Naive B cell (primary cell): ENCODE data around the gene EHMT2. TPM values are rescaled to one million over a fixed set of nuclear protein-coding genes. Genes with fewer than 3 reads are reported as not detected.

ENCODE experiments used
- ATAC-seq, 2 donors: fragments of 150-1000 bp; cut with Tn5 transposase; 2 replicates each; pipeline ENCODE4 v1.10.0; 2021; ENCODE audit warnings: low read depth in 2 of 2, mild to moderate bottlenecking in 2 of 2, moderate library complexity in 2 of 2
- DNase-seq: peaks from one replicate; pipeline ENCODE4 v3.0.0; 2022
- H3K27ac Mint-ChIP-seq, 6 donors: one replicate each; pipeline ENCODE4 v1.8.0; 2020 to 2022; ENCODE audit warnings: mild to moderate bottlenecking in 6 of 6, mixed read lengths in 6 of 6, moderate library complexity in 5 of 6, inconsistent platforms in 2 of 6
- H3K27me3 Mint-ChIP-seq, 3 donors: one replicate each; pipeline ENCODE4 v1.8.0; 2021 to 2022; ENCODE audit warnings: mixed read lengths in 3 of 3, mild to moderate bottlenecking in 1 of 3
- H3K36me3 Mint-ChIP-seq, 2 donors: one replicate each; pipeline ENCODE4 v1.8.0; 2020 to 2022; ENCODE audit warnings: mixed read lengths in 2 of 2, inconsistent platforms in 1 of 2, mild to moderate bottlenecking in 1 of 2
- H3K4me1 Mint-ChIP-seq, 3 donors: one replicate each; pipeline ENCODE4 v1.8.0; 2020 to 2022; ENCODE audit warnings: mixed read lengths in 3 of 3, inconsistent platforms in 1 of 3, mild to moderate bottlenecking in 1 of 3, moderate library complexity in 1 of 3
- H3K4me3 Mint-ChIP-seq, 8 donors: one replicate each; pipeline ENCODE4 v1.8.0; 2020 to 2022; ENCODE audit warnings: mild to moderate bottlenecking in 8 of 8, mixed read lengths in 8 of 8, moderate library complexity in 8 of 8, inconsistent platforms in 2 of 8
- H3K9me3 Mint-ChIP-seq, 7 donors: one replicate each; pipeline ENCODE4 v1.8.0; 2020 to 2022; ENCODE audit warnings: mixed read lengths in 7 of 7, mild to moderate bottlenecking in 5 of 7, inconsistent platforms in 2 of 7, moderate library complexity in 1 of 7
- polyA plus RNA-seq, 6 donors: library from polyadenylated mRNA; unstranded; fragments of 300-500 nt; fragmentation: Illumina TruSeq; gene quantifications; one replicate each; pipeline ENCODE4 v1.2.3, GENCODE V29; 2021; ENCODE audit warnings: low read depth in 6 of 6

The EHMT2 gene
- polyA plus RNA-seq, 6 donors from 2014 or later, result 29.9 to 50.7 (median 35.9) TPM

DNA sequence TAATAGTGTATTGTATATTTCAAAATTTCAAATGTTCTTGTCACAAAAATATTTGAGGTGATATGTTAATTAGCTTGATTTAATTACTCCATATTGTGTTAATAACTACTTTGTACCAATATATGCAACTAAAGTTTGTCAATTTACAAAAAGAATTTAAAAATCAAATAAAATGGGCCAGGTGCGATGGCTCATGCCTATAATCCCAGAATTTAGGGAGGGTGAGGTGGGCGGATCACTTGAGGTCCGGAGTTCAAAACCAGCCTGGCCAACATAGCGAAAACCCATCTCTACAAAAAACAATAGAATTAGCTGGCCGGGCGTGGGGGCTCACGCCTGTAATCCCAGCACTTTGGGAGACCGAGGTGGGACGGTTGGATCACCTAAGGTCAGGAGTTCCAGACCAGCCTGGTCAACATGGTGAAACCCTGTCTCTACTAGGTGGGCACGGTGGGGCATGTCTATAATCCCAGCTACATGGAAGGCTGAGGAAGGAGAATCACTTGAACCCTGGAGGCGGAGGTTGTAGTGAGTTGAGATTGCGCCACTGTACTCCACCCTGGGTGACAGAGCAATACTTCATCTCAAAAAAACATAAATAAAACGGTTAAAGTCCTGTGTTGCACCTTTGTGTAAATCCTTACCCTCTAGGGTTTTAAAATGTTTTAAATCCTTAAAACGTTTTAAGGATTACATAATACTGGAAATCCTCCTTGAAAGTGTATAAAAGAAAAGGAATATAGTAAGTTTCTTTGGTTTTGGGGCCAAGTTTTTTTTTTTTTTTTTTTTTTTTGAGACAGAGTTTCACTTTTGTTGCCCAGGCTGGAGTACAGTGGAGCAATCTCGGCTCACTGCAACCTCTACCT, 65.9 kb downstream of the EHMT2 start:
- peak overlapping the region in 1 of 6 donors; percentile 72 for H3K27ac Mint-ChIP-seq
- peak overlapping the region in 7 of 8 donors; percentile 19 to 89 (median 85) for H3K4me3 Mint-ChIP-seq
- H3K36me3 Mint-ChIP-seq, result no peaks in the 10 kb centered on the region
- DNase-seq (no peak), ATAC-seq (no peak)
- no peaks in the 10 kb centered on the region for H3K27me3 Mint-ChIP-seq
- H3K9me3 Mint-ChIP-seq, result no peaks in the 10 kb centered on the region
- H3K4me1 Mint-ChIP-seq, result peaks cover 27 to 55% (median 41%) of the 10 kb centered on the region in 3 donors

- DNase-seq (no peak), ATAC-seq (no peak)
- Mint-ChIP-seq H3K4me1 (peaks cover 20 to 55% (median 38%) of the 10 kb centered on the region in 3 donors), H3K4me3 (peak overlapping the region; percentile 80 to 95 (median 88)), H3K27me3 (no peaks in the 10 kb centered on the region), H3K9me3 (no peaks in the 10 kb centered on the region), H3K36me3 (no peaks in the 10 kb centered on the region), H3K27ac (peak overlapping the region in 5 of 6 donors; percentile 14 to 83 (median 81))
Observed at GRCh38 chr6:31830886-31831335, 66.6 kb downstream of the EHMT2 start.

Other genes starting within 250 kb of the EHMT2 start
- gene BAG6, start 245.0 kb downstream of the EHMT2 start, polyA plus RNA-seq, result 10 to 100 TPM; 20.1 to 27.0 (median 24.2) TPM
- gene APOM, start 241.8 kb downstream of the EHMT2 start, polyA plus RNA-seq, result 10 to 100 TPM in 4 of 6 donors, 1 to 10 TPM in 2; 7.6 to 19.6 (median 13.7) TPM
- gene C6orf47, start 236.9 kb downstream of the EHMT2 start, polyA plus RNA-seq, result 10 to 100 TPM; 16.8 to 39.9 (median 28.4) TPM
- 10 to 100 TPM; 18.5 to 27.8 (median 23.5) TPM for gene GPANK1, start 232.7 kb downstream of the EHMT2 start, polyA plus RNA-seq
- 100 to 1,000 TPM; 279 to 299 (median 286) TPM for gene CSNK2B, start 231.6 kb downstream of the EHMT2 start, polyA plus RNA-seq
- gene LY6G5B, start 227.7 kb downstream of the EHMT2 start, polyA plus RNA-seq, result under 1 TPM in 3 of 6 donors, not detected in 3; 0.23 to 0.87 (median 0.50) TPM
- 1 to 10 TPM in 1 of 6 donors, under 1 TPM in 3, not detected in 2; 0.48 to 1.6 (median 0.92) TPM for gene LY6G5C, start 216.6 kb downstream of the EHMT2 start, polyA plus RNA-seq
- 10 to 100 TPM; 27.3 to 45.3 (median 33.4) TPM for gene ABHD16A, start 194.4 kb downstream of the EHMT2 start, polyA plus RNA-seq
- gene LY6G6F, start 190.8 kb downstream of the EHMT2 start, polyA plus RNA-seq, result 1 to 10 TPM in 1 of 6 donors, under 1 TPM in 2, not detected in 3; 0.60 to 1.8 (median 0.75) TPM
- gene LY6G6D, start 182.3 kb downstream of the EHMT2 start, polyA plus RNA-seq, result not detected
- gene LY6G6C, start 176.0 kb downstream of the EHMT2 start, polyA plus RNA-seq, result not detected
- 1 to 10 TPM in 5 of 6 donors, not detected in 1; 3.0 to 5.1 (median 3.7) TPM for gene MPIG6B, start 174.3 kb downstream of the EHMT2 start, polyA plus RNA-seq
- 10 to 100 TPM; 57.1 to 87.6 (median 82.1) TPM for gene DDAH2, start 168.4 kb downstream of the EHMT2 start, polyA plus RNA-seq
- gene CLIC1, start 161.2 kb downstream of the EHMT2 start, polyA plus RNA-seq, result 100 to 1,000 TPM; 536 to 743 (median 628) TPM
- gene MSH5, start 157.7 kb downstream of the EHMT2 start, polyA plus RNA-seq, result 1 to 10 TPM in 5 of 6 donors, not detected in 1; 1.9 to 9.3 (median 2.6) TPM
- under 1 TPM in 1 of 6 donors, not detected in 5; 0.96 TPM for gene SAPCD1, start 135.0 kb downstream of the EHMT2 start, polyA plus RNA-seq
- under 1 TPM in 2 of 6 donors, not detected in 4; 0.13 to 0.29 TPM for gene VWA7, start 120.4 kb downstream of the EHMT2 start, polyA plus RNA-seq
- gene VARS1, start 101.9 kb downstream of the EHMT2 start, polyA plus RNA-seq, result 10 to 100 TPM; 42.2 to 70.6 (median 50.3) TPM
- gene LSM2, start 90.7 kb downstream of the EHMT2 start, polyA plus RNA-seq, result 100 to 1,000 TPM in 1 of 6 donors, 10 to 100 TPM in 5; 75.4 to 107 (median 92.4) TPM
- gene HSPA1L, start 82.4 kb downstream of the EHMT2 start, polyA plus RNA-seq, result 1 to 10 TPM in 1 of 6 donors, under 1 TPM in 4, not detected in 1; 0.45 to 1.4 (median 0.71) TPM
- 10 to 100 TPM in 2 of 6 donors, 1 to 10 TPM in 3, under 1 TPM in 1; 0.23 to 12.1 (median 7.9) TPM for gene HSPA1A, start 82.2 kb downstream of the EHMT2 start, polyA plus RNA-seq
- gene HSPA1B, start 70.0 kb downstream of the EHMT2 start, polyA plus RNA-seq, result 1 to 10 TPM; 1.1 to 2.8 (median 1.8) TPM
- gene NEU1, start 34.9 kb downstream of the EHMT2 start, polyA plus RNA-seq, result 10 to 100 TPM; 10.9 to 19.5 (median 18.2) TPM
- not detected for gene SLC44A4, start 18.7 kb downstream of the EHMT2 start, polyA plus RNA-seq
- under 1 TPM in 1 of 6 donors, not detected in 5; 0.20 TPM for gene ZBTB12, start 4.4 kb upstream of the EHMT2 start, polyA plus RNA-seq
- gene C2, start 30.0 kb upstream of the EHMT2 start, polyA plus RNA-seq, result under 1 TPM in 1 of 6 donors, not detected in 5; 0.31 TPM
- gene CFB, start 48.4 kb upstream of the EHMT2 start, polyA plus RNA-seq, result 1 to 10 TPM in 3 of 6 donors, under 1 TPM in 1, not detected in 2; 0.68 to 1.6 (median 1.1) TPM
- 100 to 1,000 TPM in 1 of 6 donors, 10 to 100 TPM in 5; 59.1 to 104 (median 65.3) TPM for gene NELFE, start 61.3 kb upstream of the EHMT2 start, polyA plus RNA-seq
- 10 to 100 TPM; 10.7 to 21.0 (median 18.1) TPM for gene SKIC2, start 61.5 kb upstream of the EHMT2 start, polyA plus RNA-seq
- 10 to 100 TPM; 15.5 to 24.0 (median 20.5) TPM for gene DXO, start 74.4 kb upstream of the EHMT2 start, polyA plus RNA-seq
- gene C4A, start 84.4 kb upstream of the EHMT2 start, polyA plus RNA-seq, result under 1 TPM in 3 of 6 donors, not detected in 3; 0.27 to 0.54 (median 0.29) TPM
- gene C4B, start 117.1 kb upstream of the EHMT2 start, polyA plus RNA-seq, result 1 to 10 TPM in 1 of 6 donors, under 1 TPM in 1, not detected in 4; 0.60 to 1.0 TPM
- gene CYP21A2, start 140.7 kb upstream of the EHMT2 start, polyA plus RNA-seq, result not detected
- under 1 TPM in 2 of 6 donors, not detected in 4; 0.23 to 0.44 TPM for gene TNXB, start 211.6 kb upstream of the EHMT2 start, polyA plus RNA-seq
- 10 to 100 TPM; 25.7 to 35.0 (median 32.4) TPM for gene ATF6B, start 230.5 kb upstream of the EHMT2 start, polyA plus RNA-seq
- gene FKBPL, start 232.6 kb upstream of the EHMT2 start, polyA plus RNA-seq, result 1 to 10 TPM in 5 of 6 donors, not detected in 1; 1.0 to 3.4 (median 1.6) TPM